Mesothelial cell of epicardium (in vitro differentiated cells): ENCODE data around the gene TEX19. TPM values are rescaled to one million over a fixed set of nuclear protein-coding genes. Genes with fewer than 3 reads are reported as not detected.
A peak's percentile ranks its signal among the peaks of the same experiment; 100 is the strongest.

Experiments used
- DNase-seq, 2 experiments: peaks; one replicate each; pipeline ENCODE4 v3.0.0; 2021; ENCODE audit warnings: low spot score in 2 of 2; ENCODE audit not compliant: unreplicated experiment in 2 of 2
- H3K27ac Mint-ChIP-seq: 2 replicates; pipeline ENCODE4 v1.8.0; 2021; ENCODE audit warnings: mixed read lengths
- H3K27me3 Mint-ChIP-seq: 2 replicates; pipeline ENCODE4 v1.8.0; 2021; ENCODE audit warnings: low read depth, mixed read lengths
- H3K36me3 Mint-ChIP-seq: 2 replicates; pipeline ENCODE4 v1.8.0; 2021; ENCODE audit warnings: mixed read lengths
- H3K4me1 Mint-ChIP-seq: 2 replicates; pipeline ENCODE4 v1.8.0; 2021; ENCODE audit warnings: mixed read lengths
- H3K4me3 Mint-ChIP-seq: 2 replicates; pipeline ENCODE4 v1.8.0; 2021; ENCODE audit warnings: mild to moderate bottlenecking, moderate library complexity, mixed read lengths
- H3K9me3 Mint-ChIP-seq: 2 replicates; pipeline ENCODE4 v1.8.0; 2021; ENCODE audit warnings: mixed read lengths
- total RNA-seq: library from RNA; stranded (reverse); gene quantifications from 3 replicates; pipeline ENCODE4 v1.2.1, GENCODE V29; 2021
- TF ChIP-seq, protein P1 (sequence below): fragments of 200-600 bp; sonication (generic); IDR thresholded peaks from one replicate; pipeline ENCODE4 v1.5.0; 2021; ENCODE audit warnings: antibody characterized with exemption; ENCODE audit not compliant: unreplicated experiment

Gene TEX19
- total RNA-seq, 1 donor from 2014 or later: 0.16 TPM

DNA sequence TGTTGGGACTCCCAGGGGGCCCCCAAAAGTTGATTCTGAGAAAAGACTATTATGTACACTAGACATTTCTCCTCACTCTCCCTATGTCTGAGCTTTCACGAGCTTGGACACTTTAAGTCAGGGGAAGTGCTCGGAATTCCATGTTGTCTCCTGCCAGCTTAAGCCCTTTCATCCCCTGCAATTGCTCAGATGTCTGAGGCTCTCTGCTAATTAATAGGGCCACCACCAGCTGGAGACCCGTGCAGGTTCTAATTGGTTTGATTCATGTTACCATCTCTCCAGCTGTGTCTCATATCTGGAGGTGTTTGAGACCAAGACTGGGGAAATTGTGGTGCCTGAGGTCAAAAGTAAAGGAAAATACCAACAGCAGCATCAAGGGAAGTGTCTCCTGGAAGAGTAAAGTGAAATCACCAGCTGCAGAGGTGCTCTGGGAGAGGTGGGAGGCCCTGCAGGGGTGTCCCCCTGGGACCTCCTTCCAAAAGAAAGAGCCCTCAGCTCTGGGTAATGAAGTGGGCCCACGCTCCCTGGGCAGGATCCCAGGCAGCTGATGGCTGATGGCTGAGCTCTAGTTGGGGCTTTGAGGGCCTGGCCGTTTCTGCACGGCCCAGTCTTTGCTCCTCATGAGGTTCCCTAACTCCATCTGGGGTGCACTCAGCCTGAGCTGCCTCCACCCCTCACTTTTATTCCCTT, 6.7 kb downstream of the TEX19 start:
- H3K4me1 Mint-ChIP-seq: peaks cover 21% of the 10 kb centered on the region
- no peaks in the 10 kb centered on the region for H3K9me3 Mint-ChIP-seq
- TF ChIP-seq, protein P1, sequence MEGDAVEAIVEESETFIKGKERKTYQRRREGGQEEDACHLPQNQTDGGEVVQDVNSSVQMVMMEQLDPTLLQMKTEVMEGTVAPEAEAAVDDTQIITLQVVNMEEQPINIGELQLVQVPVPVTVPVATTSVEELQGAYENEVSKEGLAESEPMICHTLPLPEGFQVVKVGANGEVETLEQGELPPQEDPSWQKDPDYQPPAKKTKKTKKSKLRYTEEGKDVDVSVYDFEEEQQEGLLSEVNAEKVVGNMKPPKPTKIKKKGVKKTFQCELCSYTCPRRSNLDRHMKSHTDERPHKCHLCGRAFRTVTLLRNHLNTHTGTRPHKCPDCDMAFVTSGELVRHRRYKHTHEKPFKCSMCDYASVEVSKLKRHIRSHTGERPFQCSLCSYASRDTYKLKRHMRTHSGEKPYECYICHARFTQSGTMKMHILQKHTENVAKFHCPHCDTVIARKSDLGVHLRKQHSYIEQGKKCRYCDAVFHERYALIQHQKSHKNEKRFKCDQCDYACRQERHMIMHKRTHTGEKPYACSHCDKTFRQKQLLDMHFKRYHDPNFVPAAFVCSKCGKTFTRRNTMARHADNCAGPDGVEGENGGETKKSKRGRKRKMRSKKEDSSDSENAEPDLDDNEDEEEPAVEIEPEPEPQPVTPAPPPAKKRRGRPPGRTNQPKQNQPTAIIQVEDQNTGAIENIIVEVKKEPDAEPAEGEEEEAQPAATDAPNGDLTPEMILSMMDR: no peak
- no peak overlapping the region for H3K4me3 Mint-ChIP-seq
- peaks cover 5% of the 10 kb centered on the region for H3K27me3 Mint-ChIP-seq
- H3K36me3 Mint-ChIP-seq: no peaks in the 10 kb centered on the region
- no peak for DNase-seq
- H3K27ac Mint-ChIP-seq: no peak overlapping the region

DNA sequence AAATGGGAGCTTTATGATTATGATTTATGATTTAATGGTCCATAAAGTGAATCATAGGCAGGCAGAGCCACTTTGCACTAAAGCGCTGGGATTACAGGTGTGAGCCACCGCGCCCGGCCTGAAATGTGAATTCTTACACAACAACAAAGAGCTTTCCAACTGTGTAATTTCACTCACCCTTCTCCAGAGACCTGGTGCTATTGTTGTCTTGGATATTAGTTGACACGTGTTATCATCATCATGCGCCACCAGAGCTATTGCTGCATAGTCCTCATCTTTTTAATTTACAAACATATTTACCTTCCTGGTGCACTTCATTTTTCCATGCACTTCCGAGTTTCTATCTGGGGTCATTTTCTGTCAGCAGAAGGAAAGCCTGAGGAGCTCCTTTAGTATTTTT, 7.7 kb downstream of the TEX19 start:
- TF ChIP-seq, protein P1: no peak
- H3K4me1 Mint-ChIP-seq: peaks cover 26% of the 10 kb centered on the region
- H3K36me3 Mint-ChIP-seq: no peaks in the 10 kb centered on the region
- H3K27me3 Mint-ChIP-seq: peaks cover 7% of the 10 kb centered on the region
- no peak overlapping the region for H3K4me3 Mint-ChIP-seq
- no peaks in the 10 kb centered on the region for H3K9me3 Mint-ChIP-seq
- no peak for DNase-seq
- H3K27ac Mint-ChIP-seq: no peak overlapping the region

- peaks cover 9% of the 10 kb centered on the region for H3K27me3 Mint-ChIP-seq
- H3K36me3 Mint-ChIP-seq: no peaks in the 10 kb centered on the region
- H3K27ac Mint-ChIP-seq: peak overlapping the region; percentile 68
- H3K9me3 Mint-ChIP-seq: no peaks in the 10 kb centered on the region
- peaks cover 32% of the 10 kb centered on the region for H3K4me1 Mint-ChIP-seq
- no peak for DNase-seq
- H3K4me3 Mint-ChIP-seq: no peak overlapping the region
- TF ChIP-seq, protein P1: no peak
Observed at GRCh38 chr17:82367724-82368524, 8.9 kb downstream of the TEX19 start.

- peaks cover 39% of the 10 kb centered on the region for H3K4me1 Mint-ChIP-seq
- H3K27me3 Mint-ChIP-seq: peaks cover 10% of the 10 kb centered on the region
- TF ChIP-seq, protein P1: no peak
- no peaks in the 10 kb centered on the region for H3K9me3 Mint-ChIP-seq
- no peak for DNase-seq
- H3K27ac Mint-ChIP-seq: no peak overlapping the region
- no peaks in the 10 kb centered on the region for H3K36me3 Mint-ChIP-seq
- H3K4me3 Mint-ChIP-seq: no peak overlapping the region
Observed at GRCh38 chr17:82369211-82369610, 10.2 kb downstream of the TEX19 start.

- H3K4me1 Mint-ChIP-seq: peaks cover 37% of the 10 kb centered on the region
- DNase-seq: no peak
- H3K36me3 Mint-ChIP-seq: no peaks in the 10 kb centered on the region
- H3K27me3 Mint-ChIP-seq: peaks cover 10% of the 10 kb centered on the region
- TF ChIP-seq, protein P1: no peak
- H3K27ac Mint-ChIP-seq: no peak overlapping the region
- no peaks in the 10 kb centered on the region for H3K9me3 Mint-ChIP-seq
- H3K4me3 Mint-ChIP-seq: peak overlapping the region; percentile 53
Observed at GRCh38 chr17:82370471-82371332, 11.7 kb downstream of the TEX19 start.
